SH-SY5Y (cell line): ENCODE data around the gene FOLR3.

ENCODE experiments used
- GATA2 ChIP-seq: IDR thresholded peaks from 2 replicates; pipeline ENCODE4 v1.6.1; 2011; ENCODE audit warnings: mild to moderate bottlenecking, low read depth, low read length
- GATA3 ChIP-seq: IDR thresholded peaks from 2 replicates; pipeline ENCODE4 v1.6.1; 2011; ENCODE audit warnings: low read depth, mild to moderate bottlenecking, low read length, moderate library complexity

DNA sequence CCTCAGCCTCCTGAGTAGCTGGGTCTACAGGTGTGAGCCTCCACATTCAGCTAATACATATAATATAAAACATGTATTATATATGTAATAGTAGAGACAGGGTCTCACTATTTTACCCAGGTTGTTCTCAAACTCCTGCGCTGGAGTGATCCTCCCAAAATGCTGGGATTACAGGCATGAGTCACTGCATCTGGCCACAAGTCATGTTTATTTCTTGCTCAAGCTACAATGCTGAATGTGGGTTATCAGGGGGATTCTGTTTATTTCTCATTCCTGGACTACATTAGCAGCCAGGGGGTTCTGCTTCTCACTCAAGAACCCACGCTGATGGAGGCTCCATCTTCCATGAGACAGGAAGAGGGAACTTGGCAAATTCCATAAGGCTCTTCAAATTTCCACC, 24.8 kb downstream of the FOLR3 start:
- TF ChIP-seq GATA3 (no peak), GATA2 (no peak)
